SU-DHL-6 (cell line): ENCODE results near the gene DPM1.

Source experiments
- CTCF ChIP-seq: fragments of 200-600 bp; sonication (generic); IDR thresholded peaks from one replicate; pipeline ENCODE4 v1.5.1; 2017; ENCODE audit warnings: antibody characterized with exemption, mild to moderate bottlenecking, low read length, moderate library complexity; ENCODE audit not compliant: insufficient read depth, poor library complexity, severe bottlenecking
- EZH2phosphoT487 ChIP-seq: fragments of 200-600 bp; sonication (generic), shearing (Covaris generic); conservative IDR thresholded peaks from 2 replicates; pipeline ENCODE4 v1.6.1; 2018; ENCODE audit warnings: mild to moderate bottlenecking, antibody characterized with exemption, low read length, moderate library complexity, mixed read lengths

GRCh38 chr20:50983321-50983720 lies 25.0 kb upstream of the DPM1 start:
- TF ChIP-seq CTCF (no peak), EZH2phosphoT487 (no peak)
